ENCODE measurements around the gene ZNF653. TPM values are rescaled to one million over a fixed set of nuclear protein-coding genes. Genes with fewer than 3 reads are reported as not detected.

The ZNF653 gene
- total and polyA plus RNA-seq, 9 of the 15 experiments (the other 6 are each of a cell fraction or from before 2014, with no cell fraction given): 1.6 to 8.0 (median 4.2) TPM; not detected in 2

GRCh38 chr19:11506101-11506555 lies 489 bp upstream of the ZNF653 start (continued):
- TF ChIP-seq, protein P1, sequence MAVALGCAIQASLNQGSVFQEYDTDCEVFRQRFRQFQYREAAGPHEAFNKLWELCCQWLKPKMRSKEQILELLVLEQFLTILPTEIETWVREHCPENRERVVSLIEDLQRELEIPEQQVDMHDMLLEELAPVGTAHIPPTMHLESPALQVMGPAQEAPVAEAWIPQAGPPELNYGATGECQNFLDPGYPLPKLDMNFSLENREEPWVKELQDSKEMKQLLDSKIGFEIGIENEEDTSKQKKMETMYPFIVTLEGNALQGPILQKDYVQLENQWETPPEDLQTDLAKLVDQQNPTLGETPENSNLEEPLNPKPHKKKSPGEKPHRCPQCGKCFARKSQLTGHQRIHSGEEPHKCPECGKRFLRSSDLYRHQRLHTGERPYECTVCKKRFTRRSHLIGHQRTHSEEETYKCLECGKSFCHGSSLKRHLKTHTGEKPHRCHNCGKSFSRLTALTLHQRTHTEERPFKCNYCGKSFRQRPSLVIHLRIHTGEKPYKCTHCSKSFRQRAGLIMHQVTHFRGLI (CRISPR knock-in tag; IDR thresholded peaks at IDR 0.05): no peak
- no peak for TF ChIP-seq ZNF639 (CRISPR knock-in tag; conservative IDR thresholded peaks at IDR 0.05 in 1 of 2, IDR thresholded peaks at IDR 0.05 in 1 of 2)
- TF ChIP-seq NR2C2 (CRISPR knock-in tag; IDR thresholded peaks at IDR 0.05): 0 out of 2 replicates have a peak, but pooled peaks have one; percentile 52
- TF ChIP-seq NR2C2 (tag; IDR thresholded peaks at IDR 0.05): no peak
- TF ChIP-seq, protein P2, sequence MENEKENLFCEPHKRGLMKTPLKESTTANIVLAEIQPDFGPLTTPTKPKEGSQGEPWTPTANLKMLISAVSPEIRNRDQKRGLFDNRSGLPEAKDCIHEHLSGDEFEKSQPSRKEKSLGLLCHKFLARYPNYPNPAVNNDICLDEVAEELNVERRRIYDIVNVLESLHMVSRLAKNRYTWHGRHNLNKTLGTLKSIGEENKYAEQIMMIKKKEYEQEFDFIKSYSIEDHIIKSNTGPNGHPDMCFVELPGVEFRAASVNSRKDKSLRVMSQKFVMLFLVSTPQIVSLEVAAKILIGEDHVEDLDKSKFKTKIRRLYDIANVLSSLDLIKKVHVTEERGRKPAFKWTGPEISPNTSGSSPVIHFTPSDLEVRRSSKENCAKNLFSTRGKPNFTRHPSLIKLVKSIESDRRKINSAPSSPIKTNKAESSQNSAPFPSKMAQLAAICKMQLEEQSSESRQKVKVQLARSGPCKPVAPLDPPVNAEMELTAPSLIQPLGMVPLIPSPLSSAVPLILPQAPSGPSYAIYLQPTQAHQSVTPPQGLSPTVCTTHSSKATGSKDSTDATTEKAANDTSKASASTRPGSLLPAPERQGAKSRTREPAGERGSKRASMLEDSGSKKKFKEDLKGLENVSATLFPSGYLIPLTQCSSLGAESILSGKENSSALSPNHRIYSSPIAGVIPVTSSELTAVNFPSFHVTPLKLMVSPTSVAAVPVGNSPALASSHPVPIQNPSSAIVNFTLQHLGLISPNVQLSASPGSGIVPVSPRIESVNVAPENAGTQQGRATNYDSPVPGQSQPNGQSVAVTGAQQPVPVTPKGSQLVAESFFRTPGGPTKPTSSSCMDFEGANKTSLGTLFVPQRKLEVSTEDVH (IDR thresholded peaks at IDR 0.05; ENCODE audit: low read depth, partially characterized antibody): no peak
- TF ChIP-seq NFYB (IDR thresholded peaks at IDR 0.05; ENCODE audit: extremely low read depth, insufficient read length): no peak
- no peak for TF ChIP-seq CBX1 (IDR thresholded peaks at IDR 0.05; ENCODE audit: low read depth)
- TF ChIP-seq NFIX (CRISPR knock-in tag; IDR thresholded peaks at IDR 0.05; ENCODE audit: low read depth): no peak
- no peak for TF ChIP-seq KAT2B (IDR thresholded peaks at IDR 0.05; ENCODE audit: low read depth, low read length)
- TF ChIP-seq, protein P3, sequence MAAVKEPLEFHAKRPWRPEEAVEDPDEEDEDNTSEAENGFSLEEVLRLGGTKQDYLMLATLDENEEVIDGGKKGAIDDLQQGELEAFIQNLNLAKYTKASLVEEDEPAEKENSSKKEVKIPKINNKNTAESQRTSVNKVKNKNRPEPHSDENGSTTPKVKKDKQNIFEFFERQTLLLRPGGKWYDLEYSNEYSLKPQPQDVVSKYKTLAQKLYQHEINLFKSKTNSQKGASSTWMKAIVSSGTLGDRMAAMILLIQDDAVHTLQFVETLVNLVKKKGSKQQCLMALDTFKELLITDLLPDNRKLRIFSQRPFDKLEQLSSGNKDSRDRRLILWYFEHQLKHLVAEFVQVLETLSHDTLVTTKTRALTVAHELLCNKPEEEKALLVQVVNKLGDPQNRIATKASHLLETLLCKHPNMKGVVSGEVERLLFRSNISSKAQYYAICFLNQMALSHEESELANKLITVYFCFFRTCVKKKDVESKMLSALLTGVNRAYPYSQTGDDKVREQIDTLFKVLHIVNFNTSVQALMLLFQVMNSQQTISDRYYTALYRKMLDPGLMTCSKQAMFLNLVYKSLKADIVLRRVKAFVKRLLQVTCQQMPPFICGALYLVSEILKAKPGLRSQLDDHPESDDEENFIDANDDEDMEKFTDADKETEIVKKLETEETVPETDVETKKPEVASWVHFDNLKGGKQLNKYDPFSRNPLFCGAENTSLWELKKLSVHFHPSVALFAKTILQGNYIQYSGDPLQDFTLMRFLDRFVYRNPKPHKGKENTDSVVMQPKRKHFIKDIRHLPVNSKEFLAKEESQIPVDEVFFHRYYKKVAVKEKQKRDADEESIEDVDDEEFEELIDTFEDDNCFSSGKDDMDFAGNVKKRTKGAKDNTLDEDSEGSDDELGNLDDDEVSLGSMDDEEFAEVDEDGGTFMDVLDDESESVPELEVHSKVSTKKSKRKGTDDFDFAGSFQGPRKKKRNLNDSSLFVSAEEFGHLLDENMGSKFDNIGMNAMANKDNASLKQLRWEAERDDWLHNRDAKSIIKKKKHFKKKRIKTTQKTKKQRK (IDR thresholded peaks at IDR 0.05; ENCODE audit: borderline replicate concordance, low read depth, low read length): no peak
- TF ChIP-seq ZNF175 (CRISPR knock-in tag; IDR thresholded peaks at IDR 0.05; ENCODE audit: low read depth): no peak
- TF ChIP-seq ARID3A (IDR thresholded peaks at IDR 0.05; ENCODE audit: borderline replicate concordance, low read depth, low read length): no peak
- no peak for TF ChIP-seq GTF2B (IDR thresholded peaks at IDR 0.05; ENCODE audit: extremely low read depth, insufficient read length)
- TF ChIP-seq DNMT1 (IDR thresholded peaks at IDR 0.05): no peak
- TF ChIP-seq TAL1 (IDR thresholded peaks at IDR 0.05): no peak

All from K562 (cell line).